IMR-90 (cell line): ENCODE results near the gene PCDHGA5. TPM values are rescaled to one million over a fixed set of nuclear protein-coding genes. Genes with fewer than 3 reads are reported as not detected.
"Not testable (repeated sequence)": the region's sequence is repeated elsewhere in the genome, so short reads cannot be mapped to it uniquely, and the experiment has no call there.

Experiments
- ATAC-seq: fragments of 200-7000 bp; cut with Tn5 transposase; 2 replicates; pipeline ENCODE4 v1.9.1; 2020; ENCODE audit warnings: low read depth, mild to moderate bottlenecking, moderate library complexity
- BruUV-seq: library from RNA; stranded (reverse); fragments of 400-500 nt; replicated peaks from 2 replicates; lab custom pipeline; 2021; lab: Mats Ljungman, UMichigan
- CTCF ChIA-PET: fragments of 300-600 bp; formaldehyde crosslinking; extraction: SDS; loops from one replicate; lab custom pipeline; 2021; ENCODE audit warnings: antibody characterized with exemption; lab: Yijun Ruan, JAX
- POLR2A ChIA-PET: fragments of 300-600 bp; sonication (Branson Sonifier 250); formaldehyde crosslinking; loops from one replicate; lab custom pipeline; 2022; ENCODE audit warnings: antibody characterized with exemption; ENCODE audit not compliant: unreplicated experiment; lab: Charles Lee
- DNase-seq: peaks from one replicate; pipeline ENCODE4 v3.0.0; 2013
- H2AFZ ChIP-seq: replicated peaks from 2 replicates; pipeline ENCODE3; 2013; ENCODE audit warnings: low read length, mild to moderate bottlenecking; ENCODE audit not compliant: poor library complexity
- H2AK5ac ChIP-seq: 2 replicates; pipeline ENCODE4 v1.6.1; 2013; ENCODE audit warnings: low read depth, low read length, inconsistent platforms
- H2AK9ac ChIP-seq: replicated peaks from 2 replicates; pipeline ENCODE3; 2013; ENCODE audit warnings: mild to moderate bottlenecking, low read depth, low read length, moderate library complexity; ENCODE audit not compliant: poor library complexity
- H2BK120ac ChIP-seq: 2 replicates; pipeline ENCODE4 v1.6.1; 2013; ENCODE audit warnings: low read depth, low read length, inconsistent platforms
- H2BK15ac ChIP-seq: 3 replicates; pipeline ENCODE4 v1.6.1; 2013; ENCODE audit warnings: low read depth, low read length, inconsistent platforms
- H2BK20ac ChIP-seq: 2 replicates; pipeline ENCODE4 v1.6.1; 2013; ENCODE audit warnings: low read depth, mild to moderate bottlenecking, inconsistent platforms, low read length, moderate library complexity
- H2BK5ac ChIP-seq: 2 replicates; pipeline ENCODE4 v1.6.1; 2013; ENCODE audit warnings: mild to moderate bottlenecking, low read depth, low read length, inconsistent platforms; ENCODE audit not compliant: poor library complexity, severe bottlenecking
- H3K14ac ChIP-seq: replicated peaks from 2 replicates; pipeline ENCODE4 v1.6.1; 2013; ENCODE audit warnings: low read depth, low read length, inconsistent platforms
- H3K18ac ChIP-seq: 2 replicates; pipeline ENCODE4 v1.6.1; 2013; ENCODE audit warnings: low read depth, low read length, control low read depth
- H3K23ac ChIP-seq: 2 replicates; pipeline ENCODE4 v1.6.1; 2013; ENCODE audit warnings: low read depth, low read length, inconsistent platforms
- H3K27ac ChIP-seq: 2 replicates; pipeline ENCODE4 v1.5.1; 2013; ENCODE audit warnings: mild to moderate bottlenecking, control low read depth, low read length; ENCODE audit not compliant: insufficient read depth
- H3K27me3 ChIP-seq: 2 replicates; pipeline ENCODE4 v1.6.1; 2013; ENCODE audit warnings: low read length; ENCODE audit not compliant: control insufficient read depth, insufficient read depth
- H3K36me3 ChIP-seq: 2 replicates; pipeline ENCODE4 v1.6.1; 2013; ENCODE audit warnings: low read length, mixed read lengths; ENCODE audit not compliant: control insufficient read depth, insufficient read depth
- H3K4ac ChIP-seq: 2 replicates; pipeline ENCODE4 v1.6.1; 2013; ENCODE audit warnings: low read depth, low read length, inconsistent platforms
- H3K4me1 ChIP-seq: 2 replicates; pipeline ENCODE4 v1.6.1; 2013; ENCODE audit warnings: low read length, mixed read lengths; ENCODE audit not compliant: control insufficient read depth, insufficient read depth
- H3K4me2 ChIP-seq: 2 replicates; pipeline ENCODE4 v1.6.1; 2013; ENCODE audit warnings: low read depth, mild to moderate bottlenecking, control low read depth, low read length, moderate library complexity
- H3K4me3 ChIP-seq: 2 replicates; pipeline ENCODE4 v1.5.1; 2013; ENCODE audit warnings: low read depth, mild to moderate bottlenecking, control low read depth, low read length, moderate library complexity; ENCODE audit not compliant: insufficient read depth
- H3K56ac ChIP-seq: 2 replicates; pipeline ENCODE4 v1.6.1; 2013; ENCODE audit warnings: low read length, inconsistent platforms; ENCODE audit not compliant: insufficient read depth; ENCODE audit errors: extremely low read depth
- H3K79me1 ChIP-seq, 2 experiments: 2 replicates each; pipeline ENCODE4 v1.6.1; 2013; ENCODE audit warnings: low read length in 2 of 2, inconsistent platforms in 1 of 2, low read depth in 1 of 2
- H3K9ac ChIP-seq: 2 replicates; pipeline ENCODE4 v1.6.1; 2013; ENCODE audit warnings: low read depth, low read length, control low read depth
- H3K9me1 ChIP-seq: 2 replicates; pipeline ENCODE4 v1.6.1; 2013; ENCODE audit warnings: low read length, inconsistent platforms; ENCODE audit not compliant: insufficient read depth
- H3K9me3 ChIP-seq: 2 replicates; pipeline ENCODE4 v1.6.1; 2013; ENCODE audit warnings: low read length; ENCODE audit not compliant: control insufficient read depth, insufficient read depth
- H4K20me1 ChIP-seq: 2 replicates; pipeline ENCODE4 v1.6.1; 2013; ENCODE audit warnings: low read length, inconsistent platforms; ENCODE audit not compliant: insufficient read depth
- H4K5ac ChIP-seq: 2 replicates; pipeline ENCODE4 v1.6.1; 2013; ENCODE audit warnings: mild to moderate bottlenecking, low read depth, low read length, control low read depth
- H4K8ac ChIP-seq, 2 experiments: 2 replicates each; pipeline ENCODE4 v1.6.1; 2013; ENCODE audit warnings: low read depth in 2 of 2, low read length in 2 of 2, control low read depth in 1 of 2, inconsistent platforms in 1 of 2
- H4K91ac ChIP-seq: 2 replicates; pipeline ENCODE4 v1.6.1; 2013; ENCODE audit warnings: low read depth, low read length, inconsistent platforms; ENCODE audit not compliant: insufficient read depth
- WGBS, 2 experiments: methylation state at CpG; one replicate each; pipeline versions ENCODE4 v1.1.5 to v1.1.7; 2013; ENCODE audit warnings: missing lambda C conversion rate in 2 of 2; ENCODE audit not compliant: insufficient read length in 1 of 2; ENCODE audit errors: extremely low coverage in 2 of 2; 5-methylcytosine and 5-hydroxymethylcytosine counted together
- dilution Hi-C: fragments of 300-500 bp; cut with HindIII; formaldehyde crosslinking; loops from one replicate; pipeline ENCODE4 v1.14.3; 2018; ENCODE audit warnings: low sequenced_read_pairs; ENCODE audit not compliant: unreplicated experiment
- in situ Hi-C: fragments of 300-500 bp; cut with MboI; formaldehyde crosslinking; loops from 3 replicates; pipeline ENCODE4 v1.14.3; 2019; ENCODE audit warnings: low sequenced_read_pairs, inconsistent platforms, mixed read lengths
- intact Hi-C: fragments of 100-400 bp; cut with micrococcal nuclease; formaldehyde crosslinking; loops from 2 replicates; pipeline ENCODE4 v1.10.0; 2022
- polyA plus RNA-seq, 3 experiments: library from polyadenylated mRNA; depleted of rRNA; stranded (reverse); fragments of >200 nt; gene quantifications; 2 replicates each; pipeline ENCODE4 v1.2.3, GENCODE V29; 2012; ENCODE audit warnings: low replicate concordance in 1 of 3
- total RNA-seq: library from RNA; depleted of rRNA; stranded (reverse); fragments of >200 nt; gene quantifications from 2 replicates; pipeline ENCODE4 v1.2.3, GENCODE V29; 2012

Gene PCDHGA5
- total and polyA plus RNA-seq, 2 of the 4 experiments (the other 2 are of a cell fraction) = 1.3 to 2.0 TPM

DNA sequence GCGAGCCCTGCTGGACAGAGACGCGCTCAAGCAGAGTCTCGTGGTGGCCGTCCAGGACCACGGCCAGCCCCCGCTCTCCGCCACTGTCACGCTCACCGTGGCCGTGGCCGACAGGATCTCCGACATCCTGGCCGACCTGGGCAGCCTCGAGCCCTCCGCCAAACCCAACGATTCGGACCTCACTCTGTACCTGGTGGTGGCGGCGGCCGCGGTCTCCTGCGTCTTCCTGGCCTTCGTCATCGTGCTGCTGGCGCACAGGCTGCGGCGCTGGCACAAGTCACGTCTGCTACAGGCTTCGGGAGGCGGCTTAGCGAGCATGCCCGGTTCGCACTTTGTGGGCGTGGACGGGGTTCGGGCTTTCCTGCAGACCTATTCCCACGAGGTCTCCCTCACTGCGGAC is 31.4 kb upstream of the PCDHGA5 start:
- H3K14ac ChIP-seq, H2BK20ac ChIP-seq, CTCF ChIA-PET, H3K56ac ChIP-seq, intact Hi-C loops, H4K91ac ChIP-seq, H2AFZ ChIP-seq, H3K18ac ChIP-seq, H3K9me1 ChIP-seq, H4K5ac ChIP-seq, H2BK120ac ChIP-seq, H3K4ac ChIP-seq, H3K4me1 ChIP-seq, dilution Hi-C loops, BruUV-seq, POLR2A ChIA-PET, in situ Hi-C loops, H2AK5ac ChIP-seq, H3K9ac ChIP-seq, H4K8ac ChIP-seq, ATAC-seq, H3K4me2 ChIP-seq, H2AK9ac ChIP-seq, H3K4me3 ChIP-seq, H3K27ac ChIP-seq, H3K79me1 ChIP-seq, H3K23ac ChIP-seq, H3K36me3 ChIP-seq, H2BK15ac ChIP-seq, DNase-seq, H2BK5ac ChIP-seq, H4K20me1 ChIP-seq, H3K27me3 ChIP-seq: not testable (repeated sequence)
- H3K9me3 ChIP-seq = peaks cover 31% of the 10 kb centered on the region
- 31% methylated on average over 10 of the region's 39 CpGs; no CpG with 5 or more reads in 1 of the 2 experiments for WGBS, 2 experiments
